GM21390 (cell line): ENCODE data around the gene TNS2.

Source experiments
- ATAC-seq: cut with Tn5 transposase; IDR thresholded peaks from one replicate; pipeline ENCODE4 v1.9.1; 2021; ENCODE audit not compliant: unreplicated experiment

TNS2 gene

DNA sequence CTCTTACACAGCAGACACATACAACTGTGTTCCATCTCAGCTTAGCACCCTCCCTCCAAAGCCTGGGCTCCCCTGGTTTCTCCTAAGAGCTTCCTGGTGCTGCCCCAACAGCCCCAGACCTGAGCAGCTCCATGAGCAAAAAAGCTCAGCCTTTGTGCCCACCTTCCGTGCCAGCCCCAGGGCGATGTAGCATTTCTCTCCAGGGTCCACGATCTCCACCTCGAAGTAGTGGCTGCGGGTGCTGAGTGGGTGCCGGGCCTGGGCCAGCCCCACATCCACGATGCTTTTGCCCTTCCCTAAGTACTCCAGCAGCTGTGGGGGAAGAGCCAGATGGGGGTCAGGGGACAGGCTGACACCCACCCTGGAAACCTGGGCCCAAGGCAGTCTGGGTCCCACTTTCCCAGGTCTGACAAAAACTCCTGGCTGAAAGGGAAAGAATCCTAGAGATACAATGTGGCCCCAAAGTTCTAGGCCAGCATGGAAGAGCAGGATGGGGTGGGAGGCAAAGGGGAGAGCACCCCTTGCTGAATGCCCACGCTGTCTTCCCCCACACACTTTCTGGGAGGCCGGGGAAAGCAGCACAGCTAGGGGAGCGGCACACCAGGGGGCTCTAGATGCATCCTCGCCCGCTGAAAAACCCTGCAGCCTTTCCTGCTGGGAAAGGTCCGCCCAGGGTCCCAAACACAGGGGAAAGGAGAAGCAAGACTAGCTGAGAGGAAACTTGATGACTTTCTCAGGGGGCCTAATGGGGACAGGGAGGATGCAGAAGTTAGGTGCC, 18.3 kb downstream of the TNS2 start:
- no peak for ATAC-seq

- no peak for ATAC-seq
Observed at GRCh38 chr12:53068811-53069585, 19.1 kb downstream of the TNS2 start.

GRCh38 chr12:53069621-53070410, 20.0 kb downstream of the TNS2 start:
- ATAC-seq = no peak

DNA sequence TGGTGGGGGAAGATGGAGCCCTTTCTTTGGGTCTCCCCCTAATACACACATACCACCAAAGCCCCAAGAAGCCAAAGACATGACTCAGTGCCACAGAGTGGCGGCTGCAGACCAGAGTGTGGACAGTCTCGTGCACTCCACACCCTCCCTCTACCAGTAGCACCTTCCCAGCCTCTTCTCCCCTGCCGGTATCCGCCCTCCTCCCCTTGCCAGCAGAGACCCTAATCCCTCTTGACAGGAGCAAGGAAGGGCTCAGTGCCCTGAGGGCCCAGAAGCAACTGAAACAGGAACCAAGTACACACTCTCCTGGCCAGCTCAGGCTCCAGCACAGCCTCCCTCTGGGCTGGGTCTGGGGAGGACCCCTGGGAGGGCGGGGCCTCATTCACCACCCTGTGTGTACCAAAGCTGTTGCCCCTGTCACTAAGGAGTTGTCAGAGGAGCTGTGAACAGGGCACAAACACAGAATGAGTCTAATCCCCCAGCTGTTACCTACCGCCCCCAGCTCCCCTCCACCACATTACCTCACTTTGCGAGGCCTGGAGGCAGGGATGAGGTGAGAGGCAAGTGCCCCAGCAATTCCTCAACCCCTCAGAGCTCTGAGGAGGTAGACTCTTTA, 21.1 kb downstream of the TNS2 start:
- no peak for ATAC-seq

GRCh38 chr12:53071591-53072551, 22.0 kb downstream of the TNS2 start:
- ATAC-seq = no peak

DNA sequence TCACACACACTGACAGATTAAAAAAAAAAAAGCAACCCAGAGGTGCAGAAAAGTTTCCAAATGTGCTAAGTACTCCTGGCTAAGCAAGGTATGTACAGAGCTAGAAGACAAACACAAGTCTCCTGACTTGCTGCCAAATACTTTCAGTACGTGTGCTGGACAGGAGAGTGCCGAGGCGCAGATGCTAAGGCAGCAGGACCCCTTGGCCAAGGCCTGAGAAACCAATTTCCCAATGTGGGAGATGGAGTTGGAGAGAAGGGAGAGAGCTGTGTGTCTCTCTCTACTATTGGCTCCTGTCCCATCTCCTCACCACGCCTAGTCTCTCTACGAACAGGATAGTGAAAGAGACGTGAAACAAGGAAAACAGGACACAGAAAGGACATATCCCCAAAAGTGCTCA, 24.0 kb downstream of the TNS2 start:
- no peak for ATAC-seq

- ATAC-seq = no peak
Observed at GRCh38 chr12:53074283-53074998, 24.6 kb downstream of the TNS2 start.

DNA sequence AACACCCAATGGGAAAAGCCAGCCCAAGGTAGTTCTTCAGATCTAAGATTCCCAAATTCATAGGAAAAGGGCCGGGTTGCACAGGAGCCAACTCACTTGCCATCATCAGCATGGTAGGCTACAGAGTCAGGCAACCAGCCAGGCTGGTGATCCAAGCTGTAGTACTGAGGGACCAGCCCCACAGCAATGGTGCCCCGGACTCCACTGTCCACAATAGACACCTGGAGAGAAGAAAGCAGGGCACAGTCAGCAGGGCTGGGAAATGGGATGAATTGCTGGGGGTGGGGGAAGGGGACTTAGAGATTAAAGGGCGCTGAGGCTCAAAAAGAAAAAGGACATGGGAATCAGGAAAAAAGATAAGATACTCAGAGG, 25.1 kb downstream of the TNS2 start:
- no peak for ATAC-seq

DNA sequence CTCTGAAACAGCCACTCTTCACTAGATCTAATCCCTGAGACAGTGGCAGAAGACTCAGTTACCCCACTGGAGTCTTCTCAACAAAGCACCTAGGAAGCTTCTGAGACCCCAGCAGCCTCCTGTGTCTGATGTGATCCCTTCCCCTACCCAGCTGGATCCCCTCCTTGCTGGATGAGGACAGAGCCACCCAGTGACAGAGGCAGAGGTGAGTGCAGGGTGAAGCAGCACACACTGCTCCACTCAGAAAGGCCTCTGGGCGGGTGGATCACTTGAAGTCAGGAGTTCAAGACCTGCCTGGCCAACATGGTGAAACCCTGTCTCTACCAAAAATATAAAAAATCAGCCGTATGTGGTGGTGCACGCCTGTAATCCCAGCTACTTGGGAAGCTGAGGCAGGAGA, 26.6 kb downstream of the TNS2 start:
- ATAC-seq = no peak

DNA sequence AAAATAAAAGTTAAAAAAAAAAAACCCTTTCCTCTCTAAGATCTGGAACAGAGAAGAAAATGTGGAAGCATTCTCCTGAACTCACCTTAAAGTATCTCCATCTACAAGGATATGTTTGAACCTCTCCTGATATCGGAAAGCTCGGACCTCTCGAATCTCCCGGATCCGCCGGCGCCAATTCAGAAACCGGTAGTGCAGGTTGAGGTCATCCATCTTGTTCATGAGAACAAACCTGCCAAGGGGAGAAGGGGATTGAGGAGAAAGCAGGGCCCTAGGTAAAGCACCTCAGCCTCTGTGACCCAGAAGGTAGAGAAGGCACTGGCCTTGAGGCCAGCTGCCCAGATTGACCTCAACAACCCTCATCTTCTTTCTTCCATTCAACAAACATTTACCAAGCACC, 27.2 kb downstream of the TNS2 start:
- ATAC-seq = no peak

DNA sequence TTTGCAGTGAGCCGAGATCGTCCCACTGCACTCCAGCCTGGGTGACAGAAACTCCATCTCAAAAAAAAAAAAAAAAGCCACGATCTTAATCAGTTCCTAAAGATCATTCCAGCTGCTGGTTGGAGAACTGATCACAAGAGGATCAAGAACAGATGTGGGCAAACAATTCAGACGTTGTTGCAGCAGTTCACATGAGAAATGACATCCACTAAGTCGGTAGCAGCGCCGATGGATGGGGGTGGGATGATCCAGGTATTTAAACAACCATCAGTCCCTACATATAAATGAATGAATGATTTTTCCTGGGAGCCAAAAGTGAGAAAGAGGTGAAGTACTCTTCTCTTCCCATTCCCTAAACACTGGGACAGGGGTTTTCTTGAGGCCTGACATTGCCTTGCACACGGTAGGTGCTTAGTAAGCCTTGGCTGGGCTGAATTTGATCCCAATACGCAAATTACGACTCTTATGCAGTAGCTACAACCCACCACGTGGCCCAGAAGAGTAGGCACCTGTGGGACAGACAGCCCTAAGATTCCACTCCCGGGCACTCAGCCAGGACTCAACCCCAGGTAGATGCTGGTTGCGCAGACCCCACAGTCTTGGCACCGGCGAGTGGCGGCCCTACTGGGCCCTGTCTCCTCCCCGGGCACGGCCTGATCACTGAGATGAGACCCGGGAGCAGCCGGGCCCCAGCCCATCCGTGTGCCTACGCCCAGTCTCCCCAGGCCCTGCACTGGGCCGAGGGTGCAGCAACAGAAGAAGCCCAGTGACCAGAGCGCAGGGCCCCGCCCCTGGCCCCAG, 28.8 kb downstream of the TNS2 start:
- ATAC-seq = peak; percentile 6

DNA sequence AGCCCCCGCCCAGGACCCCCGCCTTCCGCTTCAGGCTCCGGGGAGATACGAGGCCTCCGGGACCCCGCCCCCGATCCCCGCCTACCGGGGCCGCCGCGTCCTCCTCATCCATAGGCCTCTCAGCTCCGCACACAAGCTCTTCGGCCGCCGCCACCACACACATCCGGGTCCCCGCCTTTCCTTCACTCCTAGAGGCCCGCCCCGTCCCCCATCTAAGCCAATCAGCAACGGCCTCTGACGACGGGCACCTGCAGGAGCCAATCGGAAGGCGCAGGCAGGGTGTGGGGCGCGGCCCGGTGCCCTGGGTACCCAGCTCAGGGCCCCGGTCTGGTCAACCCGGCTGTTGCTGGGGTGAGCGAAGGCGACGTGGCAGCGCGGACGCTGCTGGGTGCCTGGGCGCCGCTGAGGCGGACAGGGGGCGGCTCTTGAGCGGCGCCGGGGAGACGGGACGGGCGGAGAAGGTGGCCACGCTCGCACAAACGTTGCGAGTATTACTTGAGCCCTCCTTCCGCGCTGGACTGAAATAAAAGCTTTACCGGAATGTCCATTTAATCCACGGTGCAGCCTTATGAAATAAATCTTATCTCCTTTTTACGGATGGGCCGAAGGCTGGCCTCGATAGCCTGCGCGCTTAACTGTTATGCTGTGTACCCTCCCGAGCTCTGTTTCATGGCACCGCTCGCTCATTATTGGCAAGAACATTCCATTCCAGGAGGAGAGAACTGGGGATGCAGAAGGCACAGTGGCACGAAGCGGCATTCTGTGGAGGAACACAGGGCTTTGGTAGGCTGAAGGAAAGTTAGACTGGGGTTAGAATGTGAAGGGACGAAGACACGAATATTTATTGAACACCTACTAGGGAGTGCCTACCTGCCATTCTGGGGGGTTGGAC, 29.6 kb downstream of the TNS2 start, which contains the start of gene SPRYD3:
TSS of gene SPRYD3 (minus strand) at position 165 of the 892 bp plus-strand sequence. CDS start at position 108, 57 bp downstream.
- peak; percentile 99 for ATAC-seq

DNA sequence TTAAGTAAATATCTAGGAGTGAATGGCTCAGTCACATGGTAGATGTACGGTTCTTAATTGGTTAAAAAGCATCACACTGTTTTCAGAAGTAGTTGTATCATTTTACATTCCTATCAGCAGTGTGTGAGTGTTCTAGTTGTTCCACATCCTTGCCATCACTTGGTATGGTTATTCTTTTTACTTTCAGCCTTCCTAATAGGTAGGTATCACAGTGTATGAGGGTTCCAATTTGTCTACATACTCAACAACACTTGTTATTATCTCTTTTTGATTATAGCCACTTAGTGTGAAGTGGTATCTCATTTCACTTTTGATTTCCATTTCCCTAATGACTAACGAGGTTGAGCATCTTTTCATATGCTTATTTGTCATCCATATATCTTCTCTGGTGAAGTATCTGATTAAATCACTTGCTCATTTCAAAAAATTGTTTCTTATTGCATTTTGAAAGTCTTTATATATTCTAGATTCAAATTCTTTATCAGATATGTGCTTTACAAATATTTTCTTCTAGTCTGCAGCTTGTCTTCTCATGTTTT, 32.8 kb downstream of the TNS2 start:
- ATAC-seq = no peak

DNA sequence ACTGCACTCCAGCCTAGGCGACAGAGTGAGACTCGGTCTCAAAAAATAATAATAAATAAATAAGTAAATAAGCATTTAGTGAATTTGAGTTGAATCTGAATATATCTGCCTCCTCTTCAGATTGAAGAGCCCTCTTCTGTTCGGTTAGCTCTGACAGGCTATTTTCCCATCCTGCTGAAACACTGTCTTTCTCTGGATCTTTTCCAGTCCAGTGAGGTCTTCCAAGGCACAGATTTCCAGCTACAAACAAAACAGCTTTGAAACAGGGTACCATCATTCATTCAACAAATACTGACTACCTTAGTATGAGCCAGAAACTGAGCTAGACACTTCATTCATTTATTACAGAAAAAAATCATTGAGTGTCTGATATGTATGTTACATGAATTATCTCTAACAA, 36.5 kb downstream of the TNS2 start:
- ATAC-seq = no peak

DNA sequence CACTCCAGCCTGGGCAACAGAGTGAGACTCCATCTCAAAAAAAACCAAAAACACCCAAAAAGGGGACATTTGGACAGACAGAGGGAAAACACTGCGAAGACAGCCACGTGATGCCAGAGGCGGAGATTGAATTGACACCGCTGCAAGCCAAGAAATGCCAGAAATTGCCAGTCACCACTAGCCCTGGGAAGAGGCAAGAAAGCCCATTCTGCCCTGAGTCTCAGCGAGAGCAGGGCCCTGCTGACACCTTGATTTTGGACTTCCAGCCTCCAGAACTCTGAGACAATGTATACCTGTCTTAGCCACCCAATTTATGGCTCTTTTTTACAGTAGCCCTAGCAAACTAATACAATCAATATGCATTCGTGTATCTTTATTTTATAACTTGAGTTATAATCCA, 40.2 kb downstream of the TNS2 start:
- no peak for ATAC-seq

DNA sequence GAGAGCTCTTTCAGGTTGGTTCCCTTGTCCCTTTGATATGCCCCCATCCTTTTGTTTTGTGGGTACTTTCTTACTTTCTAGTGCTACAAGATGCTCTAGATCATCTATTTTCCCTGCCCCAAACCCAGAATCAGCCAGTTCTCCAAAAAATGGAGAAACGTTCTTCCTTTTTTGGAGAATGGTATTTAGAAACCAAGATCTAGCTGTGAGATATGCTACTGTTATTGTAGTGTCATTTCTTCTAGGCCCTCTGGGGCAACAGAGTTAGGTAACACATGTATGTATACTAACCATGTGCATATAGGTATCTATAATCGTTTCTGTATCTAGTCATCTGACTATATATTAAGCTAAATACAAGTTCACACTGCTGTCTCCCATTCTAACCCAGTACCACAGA, 40.7 kb downstream of the TNS2 start:
- no peak for ATAC-seq

DNA sequence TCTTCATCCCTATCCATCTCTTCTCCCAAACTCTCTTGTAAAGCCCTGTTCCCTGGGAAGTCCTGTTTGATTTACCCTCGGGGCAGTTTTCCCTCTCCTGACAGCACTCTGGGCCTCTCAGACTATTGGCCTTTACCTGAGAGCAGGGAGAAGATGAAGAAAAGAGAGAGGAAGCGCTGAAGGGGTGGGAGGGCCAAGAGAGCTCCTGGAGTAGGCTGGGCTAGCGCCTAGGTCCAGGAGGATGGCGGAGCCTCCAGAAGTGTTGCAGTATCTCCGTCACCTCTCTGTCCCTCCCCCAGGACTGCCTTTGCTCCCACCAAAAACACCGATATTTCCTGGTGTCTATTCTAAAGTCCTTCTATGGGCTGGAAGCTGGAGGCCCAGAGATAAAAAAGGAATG, 41.9 kb downstream of the TNS2 start:
- no peak for ATAC-seq
